GM23338 (cell line): Measurements from ENCODE around the gene S100A12.

Source experiments
- CREB1 ChIP-seq: fragments of 250-450 bp; sonication (Bioruptor Pico); IDR thresholded peaks from 2 replicates; pipeline ENCODE4 v1.5.0; 2020; ENCODE audit warnings: low read depth, mild to moderate bottlenecking, moderate library complexity
- EZH2 ChIP-seq: fragments of 200-600 bp; sonication (generic); IDR thresholded peaks from one replicate; pipeline ENCODE4 v1.8.0; 2017; ENCODE audit warnings: antibody characterized with exemption, mild to moderate bottlenecking, low read depth; ENCODE audit not compliant: unreplicated experiment
- EZH2phosphoT487 ChIP-seq: fragments of 200-600 bp; sonication (generic); IDR thresholded peaks from one replicate; pipeline ENCODE4 v1.8.1; 2018; ENCODE audit warnings: antibody characterized with exemption; ENCODE audit not compliant: unreplicated experiment
- JUNB ChIP-seq: IDR thresholded peaks from one replicate; pipeline ENCODE4 v1.6.1; 2016; ENCODE audit warnings: antibody characterized with exemption; ENCODE audit not compliant: unreplicated experiment
- NANOG ChIP-seq: IDR thresholded peaks from 2 replicates; pipeline ENCODE4 v1.6.1; 2016; ENCODE audit warnings: antibody characterized with exemption, borderline replicate concordance
- POLR2AphosphoS5 ChIP-seq: IDR thresholded peaks from 2 replicates; pipeline ENCODE4 v1.6.1; 2016; ENCODE audit warnings: antibody characterized with exemption, low read depth
- STAT1 ChIP-seq: IDR thresholded peaks from one replicate; pipeline ENCODE4 v1.6.1; 2016; ENCODE audit warnings: antibody characterized with exemption; ENCODE audit not compliant: unreplicated experiment
- ZNF114 ChIP-seq: fragments of 250-450 bp; sonication (Bioruptor Pico); IDR thresholded peaks from 2 replicates; pipeline ENCODE4 v1.5.0; 2020; ENCODE audit warnings: mild to moderate bottlenecking, moderate library complexity
- ZNF331 ChIP-seq: fragments of 250-450 bp; sonication (Bioruptor Pico); IDR thresholded peaks from 2 replicates; pipeline ENCODE4 v1.5.0; 2020; ENCODE audit warnings: low read depth, mild to moderate bottlenecking, moderate library complexity
- TF ChIP-seq, protein P1 (sequence below): IDR thresholded peaks from one replicate; pipeline ENCODE4 v1.6.1; 2018; ENCODE audit warnings: antibody characterized with exemption; ENCODE audit not compliant: unreplicated experiment
- TF ChIP-seq, protein P2 (sequence below), 2 experiments: fragments of 200-600 bp in 1 of 2; sonication (generic) in 1 of 2; conservative IDR thresholded peaks; 2 replicates each; pipeline versions ENCODE4 v1.5.1 to v1.6.1; 2016 to 2017; ENCODE audit warnings: antibody characterized with exemption in 2 of 2, low read depth in 2 of 2, mild to moderate bottlenecking in 2 of 2, moderate library complexity in 1 of 2
- TF ChIP-seq, protein P3 (sequence below): IDR thresholded peaks from 2 replicates; pipeline ENCODE4 v1.6.1; 2016; ENCODE audit warnings: antibody characterized with exemption
- TF ChIP-seq, protein P4 (sequence below): fragments of 250-450 bp; sonication (Bioruptor Pico); IDR thresholded peaks from 2 replicates; pipeline ENCODE4 v1.5.0; 2020; ENCODE audit warnings: mild to moderate bottlenecking, moderate library complexity

DNA sequence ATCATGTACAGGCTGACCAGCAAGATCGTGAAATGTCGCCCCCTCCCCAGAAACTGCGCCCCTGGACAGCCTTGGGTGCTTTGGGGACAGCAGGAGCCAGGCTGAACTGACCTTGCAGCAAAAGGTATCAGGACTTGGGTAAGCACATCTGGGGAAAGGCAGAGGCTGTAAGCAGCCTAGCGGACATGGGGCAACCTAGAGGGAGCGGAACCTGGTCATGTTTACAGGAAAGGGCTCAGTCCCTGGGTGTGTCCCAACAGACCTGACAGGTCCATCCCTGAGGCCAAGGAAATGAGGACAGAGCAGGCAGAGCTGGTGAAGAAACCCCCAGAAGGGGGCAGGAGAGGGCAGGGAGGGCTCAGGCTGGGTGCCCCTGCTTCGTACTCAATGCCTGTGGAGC, 18.5 kb upstream of the S100A12 start:
- TF ChIP-seq POLR2AphosphoS5, result no peak
- TF ChIP-seq JUNB, result no peak
- TF ChIP-seq, protein P1, sequence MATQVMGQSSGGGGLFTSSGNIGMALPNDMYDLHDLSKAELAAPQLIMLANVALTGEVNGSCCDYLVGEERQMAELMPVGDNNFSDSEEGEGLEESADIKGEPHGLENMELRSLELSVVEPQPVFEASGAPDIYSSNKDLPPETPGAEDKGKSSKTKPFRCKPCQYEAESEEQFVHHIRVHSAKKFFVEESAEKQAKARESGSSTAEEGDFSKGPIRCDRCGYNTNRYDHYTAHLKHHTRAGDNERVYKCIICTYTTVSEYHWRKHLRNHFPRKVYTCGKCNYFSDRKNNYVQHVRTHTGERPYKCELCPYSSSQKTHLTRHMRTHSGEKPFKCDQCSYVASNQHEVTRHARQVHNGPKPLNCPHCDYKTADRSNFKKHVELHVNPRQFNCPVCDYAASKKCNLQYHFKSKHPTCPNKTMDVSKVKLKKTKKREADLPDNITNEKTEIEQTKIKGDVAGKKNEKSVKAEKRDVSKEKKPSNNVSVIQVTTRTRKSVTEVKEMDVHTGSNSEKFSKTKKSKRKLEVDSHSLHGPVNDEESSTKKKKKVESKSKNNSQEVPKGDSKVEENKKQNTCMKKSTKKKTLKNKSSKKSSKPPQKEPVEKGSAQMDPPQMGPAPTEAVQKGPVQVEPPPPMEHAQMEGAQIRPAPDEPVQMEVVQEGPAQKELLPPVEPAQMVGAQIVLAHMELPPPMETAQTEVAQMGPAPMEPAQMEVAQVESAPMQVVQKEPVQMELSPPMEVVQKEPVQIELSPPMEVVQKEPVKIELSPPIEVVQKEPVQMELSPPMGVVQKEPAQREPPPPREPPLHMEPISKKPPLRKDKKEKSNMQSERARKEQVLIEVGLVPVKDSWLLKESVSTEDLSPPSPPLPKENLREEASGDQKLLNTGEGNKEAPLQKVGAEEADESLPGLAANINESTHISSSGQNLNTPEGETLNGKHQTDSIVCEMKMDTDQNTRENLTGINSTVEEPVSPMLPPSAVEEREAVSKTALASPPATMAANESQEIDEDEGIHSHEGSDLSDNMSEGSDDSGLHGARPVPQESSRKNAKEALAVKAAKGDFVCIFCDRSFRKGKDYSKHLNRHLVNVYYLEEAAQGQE, result no peak
- TF ChIP-seq, protein P2, sequence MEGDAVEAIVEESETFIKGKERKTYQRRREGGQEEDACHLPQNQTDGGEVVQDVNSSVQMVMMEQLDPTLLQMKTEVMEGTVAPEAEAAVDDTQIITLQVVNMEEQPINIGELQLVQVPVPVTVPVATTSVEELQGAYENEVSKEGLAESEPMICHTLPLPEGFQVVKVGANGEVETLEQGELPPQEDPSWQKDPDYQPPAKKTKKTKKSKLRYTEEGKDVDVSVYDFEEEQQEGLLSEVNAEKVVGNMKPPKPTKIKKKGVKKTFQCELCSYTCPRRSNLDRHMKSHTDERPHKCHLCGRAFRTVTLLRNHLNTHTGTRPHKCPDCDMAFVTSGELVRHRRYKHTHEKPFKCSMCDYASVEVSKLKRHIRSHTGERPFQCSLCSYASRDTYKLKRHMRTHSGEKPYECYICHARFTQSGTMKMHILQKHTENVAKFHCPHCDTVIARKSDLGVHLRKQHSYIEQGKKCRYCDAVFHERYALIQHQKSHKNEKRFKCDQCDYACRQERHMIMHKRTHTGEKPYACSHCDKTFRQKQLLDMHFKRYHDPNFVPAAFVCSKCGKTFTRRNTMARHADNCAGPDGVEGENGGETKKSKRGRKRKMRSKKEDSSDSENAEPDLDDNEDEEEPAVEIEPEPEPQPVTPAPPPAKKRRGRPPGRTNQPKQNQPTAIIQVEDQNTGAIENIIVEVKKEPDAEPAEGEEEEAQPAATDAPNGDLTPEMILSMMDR (conservative IDR thresholded peaks at IDR 0.05; ENCODE audit: low read depth in 2 of 2), result peak; percentile 42 to 68; a peak in 3 of 4 replicates
- TF ChIP-seq ZNF331 (CRISPR knock-in tag), result no peak
- TF ChIP-seq EZH2phosphoT487, result no peak
- TF ChIP-seq EZH2, result no peak
- no peak for TF ChIP-seq CREB1 (CRISPR knock-in tag)
- TF ChIP-seq STAT1, result no peak
- TF ChIP-seq, protein P3, sequence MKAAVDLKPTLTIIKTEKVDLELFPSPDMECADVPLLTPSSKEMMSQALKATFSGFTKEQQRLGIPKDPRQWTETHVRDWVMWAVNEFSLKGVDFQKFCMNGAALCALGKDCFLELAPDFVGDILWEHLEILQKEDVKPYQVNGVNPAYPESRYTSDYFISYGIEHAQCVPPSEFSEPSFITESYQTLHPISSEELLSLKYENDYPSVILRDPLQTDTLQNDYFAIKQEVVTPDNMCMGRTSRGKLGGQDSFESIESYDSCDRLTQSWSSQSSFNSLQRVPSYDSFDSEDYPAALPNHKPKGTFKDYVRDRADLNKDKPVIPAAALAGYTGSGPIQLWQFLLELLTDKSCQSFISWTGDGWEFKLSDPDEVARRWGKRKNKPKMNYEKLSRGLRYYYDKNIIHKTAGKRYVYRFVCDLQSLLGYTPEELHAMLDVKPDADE, result no peak
- no peak for TF ChIP-seq ZNF114
- no peak for TF ChIP-seq NANOG
- TF ChIP-seq, protein P4, sequence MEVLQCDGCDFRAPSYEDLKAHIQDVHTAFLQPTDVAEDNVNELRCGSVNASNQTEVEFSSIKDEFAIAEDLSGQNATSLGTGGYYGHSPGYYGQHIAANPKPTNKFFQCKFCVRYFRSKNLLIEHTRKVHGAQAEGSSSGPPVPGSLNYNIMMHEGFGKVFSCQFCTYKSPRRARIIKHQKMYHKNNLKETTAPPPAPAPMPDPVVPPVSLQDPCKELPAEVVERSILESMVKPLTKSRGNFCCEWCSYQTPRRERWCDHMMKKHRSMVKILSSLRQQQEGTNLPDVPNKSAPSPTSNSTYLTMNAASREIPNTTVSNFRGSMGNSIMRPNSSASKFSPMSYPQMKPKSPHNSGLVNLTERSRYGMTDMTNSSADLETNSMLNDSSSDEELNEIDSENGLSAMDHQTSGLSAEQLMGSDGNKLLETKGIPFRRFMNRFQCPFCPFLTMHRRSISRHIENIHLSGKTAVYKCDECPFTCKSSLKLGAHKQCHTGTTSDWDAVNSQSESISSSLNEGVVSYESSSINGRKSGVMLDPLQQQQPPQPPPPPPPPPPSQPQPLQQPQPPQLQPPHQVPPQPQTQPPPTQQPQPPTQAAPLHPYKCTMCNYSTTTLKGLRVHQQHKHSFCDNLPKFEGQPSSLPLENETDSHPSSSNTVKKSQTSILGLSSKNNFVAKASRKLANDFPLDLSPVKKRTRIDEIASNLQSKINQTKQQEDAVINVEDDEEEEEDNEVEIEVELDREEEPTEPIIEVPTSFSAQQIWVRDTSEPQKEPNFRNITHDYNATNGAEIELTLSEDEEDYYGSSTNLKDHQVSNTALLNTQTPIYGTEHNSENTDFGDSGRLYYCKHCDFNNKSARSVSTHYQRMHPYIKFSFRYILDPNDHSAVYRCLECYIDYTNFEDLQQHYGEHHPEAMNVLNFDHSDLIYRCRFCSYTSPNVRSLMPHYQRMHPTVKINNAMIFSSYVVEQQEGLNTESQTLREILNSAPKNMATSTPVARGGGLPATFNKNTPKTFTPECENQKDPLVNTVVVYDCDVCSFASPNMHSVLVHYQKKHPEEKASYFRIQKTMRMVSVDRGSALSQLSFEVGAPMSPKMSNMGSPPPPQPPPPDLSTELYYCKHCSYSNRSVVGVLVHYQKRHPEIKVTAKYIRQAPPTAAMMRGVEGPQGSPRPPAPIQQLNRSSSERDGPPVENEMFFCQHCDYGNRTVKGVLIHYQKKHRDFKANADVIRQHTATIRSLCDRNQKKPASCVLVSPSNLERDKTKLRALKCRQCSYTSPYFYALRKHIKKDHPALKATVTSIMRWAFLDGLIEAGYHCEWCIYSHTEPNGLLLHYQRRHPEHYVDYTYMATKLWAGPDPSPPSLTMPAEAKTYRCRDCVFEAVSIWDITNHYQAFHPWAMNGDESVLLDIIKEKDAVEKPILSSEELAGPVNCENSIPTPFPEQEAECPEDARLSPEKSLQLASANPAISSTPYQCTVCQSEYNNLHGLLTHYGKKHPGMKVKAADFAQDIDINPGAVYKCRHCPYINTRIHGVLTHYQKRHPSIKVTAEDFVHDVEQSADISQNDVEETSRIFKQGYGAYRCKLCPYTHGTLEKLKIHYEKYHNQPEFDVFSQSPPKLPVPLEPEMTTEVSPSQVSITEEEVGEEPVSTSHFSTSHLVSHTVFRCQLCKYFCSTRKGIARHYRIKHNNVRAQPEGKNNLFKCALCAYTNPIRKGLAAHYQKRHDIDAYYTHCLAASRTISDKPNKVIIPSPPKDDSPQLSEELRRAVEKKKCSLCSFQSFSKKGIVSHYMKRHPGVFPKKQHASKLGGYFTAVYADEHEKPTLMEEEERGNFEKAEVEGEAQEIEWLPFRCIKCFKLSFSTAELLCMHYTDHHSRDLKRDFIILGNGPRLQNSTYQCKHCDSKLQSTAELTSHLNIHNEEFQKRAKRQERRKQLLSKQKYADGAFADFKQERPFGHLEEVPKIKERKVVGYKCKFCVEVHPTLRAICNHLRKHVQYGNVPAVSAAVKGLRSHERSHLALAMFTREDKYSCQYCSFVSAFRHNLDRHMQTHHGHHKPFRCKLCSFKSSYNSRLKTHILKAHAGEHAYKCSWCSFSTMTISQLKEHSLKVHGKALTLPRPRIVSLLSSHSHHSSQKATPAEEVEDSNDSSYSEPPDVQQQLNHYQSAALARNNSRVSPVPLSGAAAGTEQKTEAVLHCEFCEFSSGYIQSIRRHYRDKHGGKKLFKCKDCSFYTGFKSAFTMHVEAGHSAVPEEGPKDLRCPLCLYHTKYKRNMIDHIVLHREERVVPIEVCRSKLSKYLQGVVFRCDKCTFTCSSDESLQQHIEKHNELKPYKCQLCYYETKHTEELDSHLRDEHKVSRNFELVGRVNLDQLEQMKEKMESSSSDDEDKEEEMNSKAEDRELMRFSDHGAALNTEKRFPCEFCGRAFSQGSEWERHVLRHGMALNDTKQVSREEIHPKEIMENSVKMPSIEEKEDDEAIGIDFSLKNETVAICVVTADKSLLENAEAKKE (CRISPR knock-in tag), result no peak
